SH-SY5Y (cell line): ENCODE data around the gene ITPR1.

ENCODE experiments used
- GATA2 ChIP-seq: IDR thresholded peaks from 2 replicates; pipeline ENCODE4 v1.6.1; 2011; ENCODE audit warnings: mild to moderate bottlenecking, low read depth, low read length
- GATA3 ChIP-seq: IDR thresholded peaks from 2 replicates; pipeline ENCODE4 v1.6.1; 2011; ENCODE audit warnings: low read depth, mild to moderate bottlenecking, low read length, moderate library complexity

GRCh38 chr3:4797201-4797705, 304.1 kb downstream of the ITPR1 start:
- TF ChIP-seq GATA2 (no peak), GATA3 (no peak)
